Activated T-helper 2 cell treated with anti-CD3 and anti-CD28 coated beads, Interferon-gamma antibody, Interleukin-2, Interleukin-4, amounts not matched to agents 10 μg/mL and 5 μg/mL and 100 μg/mL, durations not matched to agents 14 hours and 24 hours and 36 hours (primary cell): ENCODE results near the gene HSPA1A. TPM values are rescaled to one million over a fixed set of nuclear protein-coding genes. Genes with fewer than 3 reads are reported as not detected.
"Not testable (repeated sequence)": the region's sequence is repeated elsewhere in the genome, so short reads cannot be mapped to it uniquely, and the experiment has no call there.

Experiments used
- DNase-seq: peaks from one replicate; pipeline ENCODE4 v3.0.0; 2021; ENCODE audit warnings: low spot score
- H3K27ac Mint-ChIP-seq: one replicate; pipeline ENCODE4 v1.8.0; 2021; ENCODE audit warnings: mixed read lengths
- H3K27me3 Mint-ChIP-seq: one replicate; pipeline ENCODE4 v1.8.0; 2021; ENCODE audit warnings: low read depth, mixed read lengths
- H3K36me3 Mint-ChIP-seq: one replicate; pipeline ENCODE4 v1.8.0; 2021; ENCODE audit warnings: low read depth, mixed read lengths
- H3K4me1 Mint-ChIP-seq: one replicate; pipeline ENCODE4 v1.8.0; 2021; ENCODE audit warnings: low read depth, mixed read lengths
- H3K4me3 Mint-ChIP-seq: one replicate; pipeline ENCODE4 v1.8.0; 2021; ENCODE audit warnings: low read depth, mild to moderate bottlenecking, moderate library complexity, mixed read lengths
- H3K9me3 Mint-ChIP-seq: one replicate; pipeline ENCODE4 v1.8.0; 2021; ENCODE audit warnings: mixed read lengths
- intact Hi-C: fragments of 100-400 bp; cut with micrococcal nuclease; formaldehyde crosslinking; loops from one replicate; pipeline ENCODE4 v1.15.1; 2023
- total RNA-seq: library from RNA; stranded (reverse); gene quantifications from 2 replicates; pipeline ENCODE4 v1.2.3, GENCODE V29; 2022

The HSPA1A gene
- total RNA-seq, 1 donor from 2014 or later: 118 TPM

GRCh38 chr6:31791324-31792089, 23.8 kb upstream of the HSPA1A start:
- Mint-ChIP-seq H3K4me3 (peak overlapping the region; percentile 17), H3K36me3 (peaks cover 49% of the 10 kb centered on the region), H3K4me1 (peaks cover 21% of the 10 kb centered on the region), H3K9me3 (no peaks in the 10 kb centered on the region), H3K27ac (peak overlapping the region; percentile 62), H3K27me3 (no peaks in the 10 kb centered on the region)
- DNase-seq: no peak
- intact Hi-C loops: no loop called here

DNA sequence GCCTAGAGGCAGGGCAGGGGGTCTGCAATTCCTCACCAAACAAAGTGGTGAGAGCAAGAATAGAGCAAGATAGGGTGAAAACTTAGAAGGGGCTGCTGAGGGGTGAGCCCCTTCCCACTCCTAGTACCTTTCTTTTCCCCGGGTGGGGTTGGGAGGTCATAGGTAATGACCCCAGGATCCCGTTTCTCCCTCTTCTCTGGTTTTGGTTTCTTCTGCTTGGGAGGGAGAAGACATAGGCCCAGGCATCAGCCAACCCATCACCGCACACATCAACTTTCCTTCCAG, 23.3 kb upstream of the HSPA1A start:
- Mint-ChIP-seq H3K36me3 (peaks cover 47% of the 10 kb centered on the region), H3K27me3 (no peaks in the 10 kb centered on the region), H3K27ac (no peak overlapping the region), H3K4me1 (peaks cover 25% of the 10 kb centered on the region), H3K9me3 (no peaks in the 10 kb centered on the region), H3K4me3 (no peak overlapping the region)
- intact Hi-C loops: no loop called here
- DNase-seq: no peak

GRCh38 chr6:31792761-31793171, 22.6 kb upstream of the HSPA1A start:
- peak overlapping the region; percentile 26 for H3K4me3 Mint-ChIP-seq
- intact Hi-C loops: no loop called here

DNA sequence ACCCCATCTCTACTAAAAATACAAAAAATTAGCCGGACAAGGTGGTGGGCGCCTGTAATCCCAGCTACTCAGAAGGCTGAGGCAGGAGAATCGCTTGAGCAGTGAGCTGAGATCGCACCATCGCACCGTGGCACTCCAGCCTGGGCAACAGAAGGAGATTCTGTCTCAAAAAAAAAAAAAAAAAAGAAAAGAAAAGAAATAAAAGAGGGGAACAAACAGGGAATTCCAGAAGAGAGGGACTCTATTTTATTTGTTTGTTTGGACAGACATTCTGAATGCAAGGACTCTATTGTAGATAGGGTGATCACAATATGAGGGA, 21.5 kb upstream of the HSPA1A start:
- Mint-ChIP-seq H3K4me1 (peaks cover 36% of the 10 kb centered on the region), H3K27ac (peak overlapping the region; percentile 87), H3K4me3 (peak overlapping the region; percentile 93), H3K36me3 (peaks cover 55% of the 10 kb centered on the region)
- intact Hi-C loops: loop anchor here (2.0 kb wide), 2 partner anchors 21 to 55 kb away; partner anchors contain the start of genes HSPA1A and HSPA1L
- DNase-seq, H3K27me3 Mint-ChIP-seq, H3K9me3 Mint-ChIP-seq: not testable (repeated sequence)

More at GRCh38 chr6:31792761-31793171, 22.6 kb upstream of the HSPA1A start:
- no peaks in the 10 kb centered on the region for H3K27me3 Mint-ChIP-seq
- H3K27ac Mint-ChIP-seq: no peak overlapping the region
- peaks cover 52% of the 10 kb centered on the region for H3K36me3 Mint-ChIP-seq
- no peak for DNase-seq
- no peaks in the 10 kb centered on the region for H3K9me3 Mint-ChIP-seq
- peaks cover 32% of the 10 kb centered on the region for H3K4me1 Mint-ChIP-seq

DNA sequence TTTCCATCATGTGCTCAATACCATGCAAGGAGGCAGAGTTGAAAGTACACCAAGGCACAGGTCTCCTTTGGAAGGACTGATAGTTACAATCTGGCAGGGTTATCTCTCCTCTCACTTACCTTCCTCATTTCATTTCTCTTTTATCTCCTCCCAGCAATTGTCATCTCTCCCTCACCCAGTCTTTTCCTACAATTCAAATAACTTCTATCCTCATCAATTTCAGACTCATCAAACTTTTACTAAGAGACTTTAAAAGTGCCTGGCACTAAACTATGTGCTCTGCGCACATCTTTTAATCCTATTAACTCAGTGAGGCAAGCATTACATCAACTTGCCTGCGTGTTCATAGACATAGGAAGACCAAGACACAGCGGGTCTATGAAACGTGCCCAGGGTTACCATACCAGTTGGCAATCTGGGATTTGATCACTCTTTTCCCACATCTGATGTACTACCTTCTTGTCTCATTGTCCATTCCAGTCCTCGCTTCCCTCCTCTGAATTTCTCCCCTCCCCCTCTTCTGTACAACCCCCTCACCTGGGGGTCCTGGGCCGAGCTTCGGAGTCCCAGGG, 21.0 kb upstream of the HSPA1A start:
- H3K4me1 Mint-ChIP-seq: peaks cover 34% of the 10 kb centered on the region

GRCh38 chr6:31794866-31795615, 20.3 kb upstream of the HSPA1A start:
- intact Hi-C loops: loop anchor here (2.0 to 5.0 kb wide), 3 partner anchors 20 to 56 kb away; partner anchors contain the start of genes HSPA1A and HSPA1L
- H3K27ac Mint-ChIP-seq: peak overlapping the region; percentile 98
- peaks cover 33% of the 10 kb centered on the region for H3K4me1 Mint-ChIP-seq
- no peaks in the 10 kb centered on the region for H3K9me3 Mint-ChIP-seq
- no peaks in the 10 kb centered on the region for H3K27me3 Mint-ChIP-seq
- DNase-seq: no peak
- H3K4me3 Mint-ChIP-seq: peak overlapping the region; percentile 93
- H3K36me3 Mint-ChIP-seq: peaks cover 46% of the 10 kb centered on the region

More for the DNA sequence above, 21.0 kb upstream of the HSPA1A start:
- H3K36me3 Mint-ChIP-seq: peaks cover 50% of the 10 kb centered on the region
- H3K27ac Mint-ChIP-seq: peak overlapping the region; percentile 87
- H3K9me3 Mint-ChIP-seq: no peaks in the 10 kb centered on the region
- no peak for DNase-seq
- intact Hi-C loops: loop anchor here (2.0 kb wide), 2 partner anchors 20 to 56 kb away; partner anchors contain the start of genes HSPA1A and HSPA1L
- H3K4me3 Mint-ChIP-seq: peak overlapping the region; percentile 93
- H3K27me3 Mint-ChIP-seq: no peaks in the 10 kb centered on the region

DNA sequence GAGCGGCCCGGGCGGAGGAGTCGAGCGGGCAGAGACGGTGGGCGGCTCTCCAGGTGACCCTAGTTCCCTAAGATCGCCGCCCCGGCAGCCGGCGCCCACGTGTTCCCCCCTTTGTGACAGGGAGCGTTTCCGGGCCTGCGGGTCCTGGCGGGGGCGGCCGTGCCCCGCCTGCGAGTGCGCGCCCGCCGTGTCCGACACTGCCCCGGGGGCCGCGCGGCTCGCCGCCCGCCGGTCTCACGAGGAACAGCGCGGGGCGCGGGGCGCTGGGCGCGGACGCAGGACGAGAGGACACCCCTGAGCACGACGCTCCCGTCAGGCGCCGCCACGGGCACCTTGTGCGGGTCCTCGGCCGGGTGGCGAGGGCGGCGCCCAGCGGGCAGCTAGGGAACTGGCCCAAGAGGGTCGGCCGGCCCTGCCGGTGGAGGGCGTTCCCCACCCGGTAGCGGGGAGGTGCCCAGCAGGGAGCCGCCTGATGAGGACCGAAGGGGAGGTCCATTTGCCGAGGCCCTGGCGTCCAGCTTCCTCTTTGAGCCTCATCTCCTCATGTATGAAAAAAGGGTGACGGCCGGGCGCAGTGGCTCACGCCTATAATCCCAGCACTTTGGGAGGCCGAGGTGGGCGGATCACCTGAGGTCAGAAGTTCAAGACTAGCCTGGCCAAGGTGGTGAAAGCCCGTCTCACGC, 19.6 kb upstream of the HSPA1A start, which contains the start of gene VARS1:
VARS1 (minus strand) TSS at position 137 of the 683 bp plus-strand sequence. CDS start 535 bp downstream, outside the sequence.
- Mint-ChIP-seq H3K36me3 (peaks cover 43% of the 10 kb centered on the region), H3K4me3 (peak within 1 kb of the TSS; percentile 93), H3K27me3 (no peaks in the 10 kb centered on the region), H3K9me3 (no peaks in the 10 kb centered on the region), H3K27ac (peak within 1 kb of the TSS; percentile 98), H3K4me1 (peaks cover 30% of the 10 kb centered on the region)
- intact Hi-C loops: loop anchor here (2.0 to 5.0 kb wide), 3 partner anchors 19 to 57 kb away; partner anchors contain the start of genes HSPA1A and HSPA1L
- peak; percentile 81 for DNase-seq

- intact Hi-C loops: loop anchor here (5.0 kb wide), 1 partner anchor 35 kb away; no protein-coding TSS in a partner anchor
- Mint-ChIP-seq H3K27me3 (no peaks in the 10 kb centered on the region), H3K9me3 (no peaks in the 10 kb centered on the region), H3K36me3 (peaks cover 38% of the 10 kb centered on the region), H3K4me1 (peaks cover 29% of the 10 kb centered on the region), H3K4me3 (peak overlapping the region; percentile 21), H3K27ac (peak overlapping the region; percentile 72)
- DNase-seq: no peak
Measured at GRCh38 chr6:31796993-31797385, 18.4 kb upstream of the HSPA1A start.

GRCh38 chr6:31797588-31797987, 17.8 kb upstream of the HSPA1A start:
- Mint-ChIP-seq H3K4me1 (peaks cover 29% of the 10 kb centered on the region), H3K27me3 (no peaks in the 10 kb centered on the region), H3K9me3 (no peaks in the 10 kb centered on the region), H3K27ac (peak overlapping the region; percentile 72), H3K4me3 (peak overlapping the region; percentile 49), H3K36me3 (peaks cover 32% of the 10 kb centered on the region)
- intact Hi-C loops: loop anchor here (5.0 kb wide), 1 partner anchor 35 kb away; no protein-coding TSS in a partner anchor
- no peak for DNase-seq

DNA sequence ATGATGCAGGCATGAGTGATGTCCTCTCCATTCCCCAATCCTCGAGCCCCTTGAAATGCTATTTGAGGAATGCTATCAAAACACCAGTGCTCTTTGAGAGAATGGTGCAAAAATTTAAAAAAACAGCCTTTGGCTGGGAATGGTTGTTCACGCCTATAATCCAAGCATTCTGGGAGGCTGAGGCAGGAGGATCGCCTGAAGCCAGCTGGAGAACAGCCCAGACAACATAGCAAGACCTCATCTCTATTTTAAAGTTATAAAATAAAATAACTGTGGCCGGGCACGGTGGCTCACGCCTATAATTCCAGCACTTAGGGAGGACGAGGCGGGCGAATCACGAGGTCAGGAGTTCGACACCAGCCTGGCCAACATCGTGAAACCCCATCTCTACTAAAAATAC, 15.6 kb upstream of the HSPA1A start:
- intact Hi-C loops: loop anchor here (5.0 kb wide), 1 partner anchor 33 kb away; no protein-coding TSS in a partner anchor
- Mint-ChIP-seq H3K36me3 (peaks cover 29% of the 10 kb centered on the region), H3K4me1 (peaks cover 19% of the 10 kb centered on the region), H3K27me3 (no peaks in the 10 kb centered on the region), H3K27ac (no peak overlapping the region), H3K9me3 (no peaks in the 10 kb centered on the region), H3K4me3 (no peak overlapping the region)
- no peak for DNase-seq

DNA sequence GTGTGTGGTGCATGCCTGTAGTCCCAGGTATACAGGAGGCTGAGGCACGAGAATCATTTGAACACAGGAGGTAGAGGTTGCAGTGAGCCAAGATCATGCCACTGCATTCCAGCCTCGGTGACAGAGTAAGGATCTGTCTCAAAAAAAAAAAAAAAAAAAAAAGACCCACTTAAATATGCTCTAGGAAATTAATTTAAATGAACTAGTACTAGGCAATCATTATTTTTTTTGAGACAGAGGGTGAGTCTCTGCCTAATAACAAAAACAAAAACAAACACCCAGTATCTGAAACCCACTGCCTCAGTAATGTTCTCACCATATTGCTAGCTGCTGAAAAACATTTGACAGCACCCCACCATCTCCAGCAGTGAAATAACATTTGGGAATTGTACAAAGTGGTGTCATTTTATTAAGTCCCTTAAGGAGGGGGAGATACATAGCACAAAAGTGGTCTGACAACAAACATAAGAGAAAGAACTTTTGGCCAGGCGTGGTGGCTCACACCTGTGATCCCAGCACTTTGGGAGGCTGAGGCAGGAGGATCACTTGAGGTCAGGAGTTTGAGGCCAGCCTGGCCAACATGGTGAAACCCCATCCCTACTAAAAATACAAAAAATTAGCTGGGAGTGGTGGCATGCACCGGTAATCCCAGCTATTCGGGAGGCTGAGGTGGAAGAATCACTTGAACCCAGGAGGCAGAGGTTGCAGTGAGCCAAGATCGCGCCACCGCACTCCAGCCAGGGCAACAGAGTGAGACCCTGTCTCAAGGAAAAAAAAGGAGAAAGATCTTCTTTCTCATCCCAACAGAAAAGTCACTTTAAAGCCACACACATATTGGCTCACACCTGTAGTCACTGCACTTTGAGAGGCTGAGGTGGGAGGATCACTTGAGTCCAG, 14.1 kb upstream of the HSPA1A start:
- Mint-ChIP-seq H3K4me1 (peaks cover 24% of the 10 kb centered on the region), H3K36me3 (peaks cover 28% of the 10 kb centered on the region)
- H3K27ac Mint-ChIP-seq, intact Hi-C loops, H3K4me3 Mint-ChIP-seq, DNase-seq, H3K27me3 Mint-ChIP-seq, H3K9me3 Mint-ChIP-seq: not testable (repeated sequence)
